H1 (cell line): ENCODE measurements around the gene TP53I11. TPM values are rescaled to one million over a fixed set of nuclear protein-coding genes. Genes with fewer than 3 reads are reported as not detected.

Experiments
- CTCF ChIA-PET: fragments of 300-600 bp; sonication (Branson Sonifier 250); formaldehyde crosslinking; loops from one replicate; lab custom pipeline; 2021; ENCODE audit not compliant: partially characterized antibody; lab: Charles Lee
- POLR2A ChIA-PET: fragments of 300-600 bp; sonication (Branson Sonifier 250); formaldehyde crosslinking; loops from one replicate; lab custom pipeline; 2021; ENCODE audit warnings: inconsistent platforms; ENCODE audit not compliant: partially characterized antibody; lab: Charles Lee
- DNase-seq, 2 experiments: peaks; one replicate each; pipeline versions ENCODE4 v3.0.0 to v3.0.0-alpha.2; 2010 to 2022; ENCODE audit warnings: low spot score in 2 of 2, low read depth in 1 of 2, mixed read lengths in 1 of 2
- FAIRE-seq: peaks from 2 replicates; lab custom pipeline; 2011; peaks lifted over from hg19 to GRCh38; lab: Jason Lieb, UNC
- H2AFZ ChIP-seq: 2 replicates; pipeline ENCODE4 v1.8.1; 2012; ENCODE audit warnings: low read length, inconsistent platforms
- H2AK5ac ChIP-seq: 2 replicates; pipeline ENCODE4 v1.6.1; 2013; ENCODE audit warnings: low read depth, low read length
- H2BK120ac ChIP-seq: replicated peaks from 2 replicates; pipeline ENCODE3; 2013; ENCODE audit warnings: low read depth, low read length, inconsistent platforms
- H2BK12ac ChIP-seq: 2 replicates; pipeline ENCODE4 v1.6.1; 2013; ENCODE audit warnings: low read depth, low read length
- H2BK15ac ChIP-seq: 2 replicates; pipeline ENCODE4 v1.6.1; 2013; ENCODE audit warnings: low read length
- H2BK20ac ChIP-seq: 2 replicates; pipeline ENCODE4 v1.6.1; 2013; ENCODE audit warnings: low read length
- H2BK5ac ChIP-seq: 2 replicates; pipeline ENCODE4 v1.6.1; 2013; ENCODE audit warnings: low read depth, low read length
- H3K14ac ChIP-seq: 2 replicates; pipeline ENCODE4 v1.6.1; 2013; ENCODE audit warnings: inconsistent platforms; ENCODE audit not compliant: insufficient read length
- H3K18ac ChIP-seq: 2 replicates; pipeline ENCODE4 v1.6.1; 2013; ENCODE audit warnings: low read length; ENCODE audit errors: extremely low read depth
- H3K23ac ChIP-seq: 2 replicates; pipeline ENCODE4 v1.6.1; 2013; ENCODE audit warnings: inconsistent platforms; ENCODE audit not compliant: insufficient read length
- H3K23me2 ChIP-seq: 2 replicates; pipeline ENCODE4 v1.6.1; 2013; ENCODE audit warnings: low read depth, low read length
- H3K27ac ChIP-seq: 2 replicates; pipeline ENCODE4 v1.6.1; 2011; ENCODE audit warnings: low read depth, low read length, inconsistent platforms
- H3K27me3 ChIP-seq, 4 experiments: replicated peaks in 1 of 4; 1 replicate in 1 of 4; 2 replicates in 3 of 4; pipeline versions ENCODE4 v1.6.1 to v1.8.1; 2011 to 2013; ENCODE audit warnings: low read length in 3 of 4, mild to moderate bottlenecking in 3 of 4, inconsistent platforms in 2 of 4, mixed read lengths in 2 of 4, moderate library complexity in 1 of 4; ENCODE audit not compliant: control insufficient read depth in 3 of 4, insufficient read depth in 3 of 4; ENCODE audit errors: extremely low read depth in 1 of 4
- H3K36me3 ChIP-seq, 4 experiments: 2 replicates each; pipeline versions ENCODE4 v1.6.1 to v1.8.1; 2011 to 2013; ENCODE audit warnings: mild to moderate bottlenecking in 4 of 4, low read length in 3 of 4, moderate library complexity in 2 of 4, control low read depth in 1 of 4, inconsistent platforms in 1 of 4; ENCODE audit not compliant: insufficient read depth in 4 of 4, control insufficient read depth in 2 of 4
- H3K4ac ChIP-seq: replicated peaks from 2 replicates; pipeline ENCODE3; 2013; ENCODE audit warnings: low read length, low read depth, mixed read lengths, inconsistent platforms; ENCODE audit not compliant: insufficient read length
- H3K4me1 ChIP-seq, 4 experiments: replicated peaks in 1 of 4; 1 replicate in 1 of 4; 2 replicates in 3 of 4; pipeline versions ENCODE4 v1.6.1 to v1.8.1; 2011 to 2013; ENCODE audit warnings: low read length in 3 of 4, inconsistent platforms in 2 of 4, mixed read lengths in 1 of 4; ENCODE audit not compliant: insufficient read depth in 4 of 4, control insufficient read depth in 3 of 4
- H3K4me2 ChIP-seq, 2 experiments: 2 replicates each; pipeline versions ENCODE4 v1.6.1 to v1.8.1; 2011 to 2013; ENCODE audit warnings: low read depth in 2 of 2, low read length in 2 of 2, control low read depth in 1 of 2, inconsistent platforms in 1 of 2, mild to moderate bottlenecking in 1 of 2; ENCODE audit not compliant: insufficient read depth in 1 of 2
- H3K4me3 ChIP-seq, 4 experiments: fragments of 200-600, 300-600 bp in 1 of 4; sonication (generic), shearing (Covaris generic), sonication (Bioruptor Twin) in 1 of 4; 2 replicates each; pipeline versions ENCODE4 v1.5.1 to v1.8.1; 2011 to 2016; ENCODE audit warnings: low read length in 4 of 4, low read depth in 3 of 4, control low read depth in 2 of 4, inconsistent platforms in 2 of 4, mild to moderate bottlenecking in 2 of 4, mixed read lengths in 1 of 4, moderate library complexity in 1 of 4; ENCODE audit not compliant: insufficient read depth in 2 of 4; ENCODE audit errors: extremely low read depth in 1 of 4
- H3K56ac ChIP-seq: replicated peaks from 2 replicates; pipeline ENCODE3; 2013; ENCODE audit warnings: low read depth, mild to moderate bottlenecking, mixed read lengths, low read length, inconsistent platforms; ENCODE audit not compliant: insufficient read length
- H3K79me1 ChIP-seq: 2 replicates; pipeline ENCODE4 v1.6.1; 2013; ENCODE audit warnings: low read depth, low read length, control low read depth
- H3K79me2 ChIP-seq, 2 experiments: 2 replicates each; pipeline versions ENCODE4 v1.6.1 to v1.8.1; 2012 to 2013; ENCODE audit warnings: low read length in 2 of 2, mild to moderate bottlenecking in 2 of 2, inconsistent platforms in 1 of 2; ENCODE audit not compliant: insufficient read depth in 2 of 2, control insufficient read depth in 1 of 2
- H3K9ac ChIP-seq, 4 experiments: replicated peaks in 1 of 4; 1 replicate in 1 of 4; 2 replicates in 3 of 4; pipeline versions ENCODE4 v1.6.1 to v1.8.1; 2011 to 2013; ENCODE audit warnings: low read depth in 3 of 4, low read length in 3 of 4, control low read depth in 2 of 4, mild to moderate bottlenecking in 2 of 4, moderate library complexity in 2 of 4, inconsistent platforms in 1 of 4; ENCODE audit errors: extremely low read depth in 1 of 4
- H3K9me3 ChIP-seq, 2 experiments: 2 replicates each; pipeline versions ENCODE4 v1.6.1 to v1.8.1; 2012 to 2013; ENCODE audit warnings: mild to moderate bottlenecking in 2 of 2, moderate library complexity in 2 of 2, control low read depth in 1 of 2, inconsistent platforms in 1 of 2, low read depth in 1 of 2, low read length in 1 of 2, mixed read lengths in 1 of 2; ENCODE audit not compliant: insufficient read depth in 2 of 2
- H4K20me1 ChIP-seq, 2 experiments: replicated peaks in 1 of 2; 2 replicates each; pipeline versions ENCODE3 to v1.8.1; 2011 to 2013; ENCODE audit warnings: inconsistent platforms in 2 of 2, low read length in 2 of 2, mild to moderate bottlenecking in 1 of 2; ENCODE audit not compliant: insufficient read depth in 2 of 2, control insufficient read depth in 1 of 2
- H4K5ac ChIP-seq: 2 replicates; pipeline ENCODE4 v1.6.1; 2013; ENCODE audit warnings: low read length, low read depth, mixed read lengths, inconsistent platforms; ENCODE audit not compliant: insufficient read length
- H4K8ac ChIP-seq: 2 replicates; pipeline ENCODE4 v1.8.0; 2013; ENCODE audit warnings: mild to moderate bottlenecking, moderate library complexity, low read length, inconsistent platforms; ENCODE audit not compliant: insufficient read depth; ENCODE audit errors: extremely low read depth
- H4K91ac ChIP-seq: replicated peaks from 2 replicates; pipeline ENCODE3; 2013; ENCODE audit warnings: low read length, mixed read lengths, inconsistent platforms; ENCODE audit not compliant: insufficient read length
- ASH2L ChIP-seq: fragments of 200-600, 300-600 bp; sonication (generic); IDR thresholded peaks from one replicate; pipeline ENCODE4 v1.7.1; 2017; ENCODE audit warnings: low read length
- ATF2 ChIP-seq: IDR thresholded peaks from 2 replicates; pipeline ENCODE4 v1.6.1; 2012; ENCODE audit warnings: low read length, inconsistent platforms
- CBX5 ChIP-seq: fragments of 300-800, 300-1000 bp; sonication (generic); IDR thresholded peaks from 2 replicates; pipeline ENCODE4 v1.7.1; 2016; ENCODE audit warnings: antibody characterized with exemption, low read length, low read depth
- EZH2 ChIP-seq: fragments of 200-600 bp; sonication (generic); IDR thresholded peaks from 2 replicates; pipeline ENCODE4 v1.7.1; 2012; ENCODE audit warnings: low read depth, mild to moderate bottlenecking, moderate library complexity, low read length, inconsistent platforms; ENCODE audit not compliant: severe bottlenecking
- HDAC2 ChIP-seq, 2 experiments: fragments of 300-600 bp in 1 of 2; sonication (generic) in 1 of 2; IDR thresholded peaks; 2 replicates each; pipeline ENCODE4 v1.6.1; 2011 to 2012; ENCODE audit warnings: low read depth in 2 of 2, low read length in 2 of 2, mild to moderate bottlenecking in 2 of 2, moderate library complexity in 2 of 2, borderline replicate concordance in 1 of 2, inconsistent platforms in 1 of 2
- PHF8 ChIP-seq: fragments of 200-600 bp; sonication (generic); conservative IDR thresholded peaks from 2 replicates; pipeline ENCODE4 v1.7.1; 2012; ENCODE audit warnings: low read depth, mild to moderate bottlenecking, inconsistent platforms, low read length, moderate library complexity
- SIN3A ChIP-seq, 2 experiments: IDR thresholded peaks in 1 of 2; conservative IDR thresholded peaks in 1 of 2; 2 replicates each; pipeline ENCODE4 v1.6.1; 2011 to 2012; ENCODE audit warnings: low read length in 2 of 2, improper control_type of control experiment in 1 of 2, low read depth in 1 of 2, mild to moderate bottlenecking in 1 of 2
- TAF7 ChIP-seq: optimal IDR thresholded peaks from 2 replicates; pipeline ENCODE3; 2011; ENCODE audit warnings: low read depth, mild to moderate bottlenecking, inconsistent platforms, low read length, moderate library complexity, borderline replicate concordance
- ZNF274 ChIP-seq: IDR thresholded peaks from 2 replicates; pipeline ENCODE4 v1.7.0; 2012; ENCODE audit warnings: low read length, borderline replicate concordance; ENCODE audit errors: extremely low read depth
- whole genome bisulfite sequencing, 2 experiments: shearing (Covaris generic) in 1 of 2; methylation state at CpG; one replicate each; pipeline versions ENCODE4 v1.1.6 to v1.1.7; 2013 to 2015; ENCODE audit warnings: low lambda C conversion rate in 2 of 2, mixed read lengths in 2 of 2, inconsistent platforms in 1 of 2, low coverage in 1 of 2, missing lambda C conversion rate in 1 of 2; ENCODE audit not compliant: insufficient replicate concordance in 2 of 2, insufficient coverage in 1 of 2, insufficient read length in 1 of 2; ENCODE audit errors: extremely low coverage in 1 of 2, missing lambda C conversion rate in 1 of 2; 5-methylcytosine and 5-hydroxymethylcytosine counted together
- polyA plus RNA-seq, 7 experiments: library from polyadenylated mRNA; depleted of rRNA in 3 of 7; stranded (reverse) in 5 of 7; unstranded in 2 of 7; fragments of >200 nt in 5 of 7; fragments of 200-250 nt in 2 of 7; gene quantifications; 1 replicate in 5 of 7; 2 replicates in 1 of 7; 4 replicates in 1 of 7; pipeline versions ENCODE4 v1.2.1 to v1.2.3, GENCODE V29; 2011 to 2013; ENCODE audit warnings: missing spikeins in 2 of 7, mixed read lengths in 2 of 7
- total RNA-seq: library from RNA; stranded (reverse); fragmentation: NEBNext Ultra II Directional; extraction: Animal tissue kit (Norgen Biotek cat#: 25700); gene quantifications from 2 replicates; pipeline ENCODE4 v1.2.1, GENCODE V29; 2021
- TF ChIP-seq, protein P1 (sequence below): IDR thresholded peaks from 2 replicates; pipeline ENCODE4 v1.6.1; 2011; ENCODE audit warnings: low read depth, mild to moderate bottlenecking, low read length; ENCODE audit not compliant: insufficient read depth

The TP53I11 gene
- total and polyA plus RNA-seq, 2 of the 8 experiments (the other 6 are each of a cell fraction or from before 2014, with no cell fraction given) = 34.0 to 46.3 TPM

GRCh38 chr11:44926036-44926435 lies 24.6 kb downstream of the TP53I11 start:
- 92% methylated on average over 8 of the region's 8 CpGs; no CpG with 5 or more reads in 1 of the 2 experiments for WGBS, 2 experiments
- H3K9me3 ChIP-seq = no peaks in the 10 kb centered on the region
- H3K14ac ChIP-seq = no peak overlapping the region
- no peaks in the 10 kb centered on the region for H3K27me3 ChIP-seq
- no peak overlapping the region for H2BK12ac ChIP-seq
- CTCF ChIA-PET = interaction anchor here (0.6 to 24.5 kb wide), 24 partner anchors 12 to 640 kb away, joined by 3 to 1347 read pairs (median 6); no protein-coding TSS in a partner anchor
- H3K9ac ChIP-seq = no peak overlapping the region
- no peak overlapping the region for H2AK5ac ChIP-seq
- no peaks in the 10 kb centered on the region for H3K79me1 ChIP-seq
- H4K8ac ChIP-seq = no peak overlapping the region
- no peaks in the 10 kb centered on the region for H4K20me1 ChIP-seq
- no peak overlapping the region for H3K4me3 ChIP-seq
- no peak overlapping the region for H4K5ac ChIP-seq
- no peak overlapping the region for H3K4me2 ChIP-seq
- H3K27ac ChIP-seq = no peak overlapping the region
- no peak overlapping the region for H2AFZ ChIP-seq
- H2BK5ac ChIP-seq = no peak overlapping the region
- H3K79me2 ChIP-seq = no peaks in the 10 kb centered on the region
- H4K91ac ChIP-seq = no peak overlapping the region
- no peak overlapping the region for H3K18ac ChIP-seq
- FAIRE-seq (no peak), DNase-seq (no peak)
- no peak overlapping the region for H2BK120ac ChIP-seq
- H3K56ac ChIP-seq = no peak overlapping the region
- no peak overlapping the region for H2BK20ac ChIP-seq
- no peaks in the 10 kb centered on the region for H3K23me2 ChIP-seq
- POLR2A ChIA-PET = interaction anchor here (0.9 to 3.7 kb wide), 3 partner anchors 14 to 24 kb away, joined by 3 to 15 read pairs (median 7); no protein-coding TSS in a partner anchor
- H3K23ac ChIP-seq = no peak overlapping the region
- H2BK15ac ChIP-seq = no peak overlapping the region
- no peaks in the 10 kb centered on the region for H3K36me3 ChIP-seq
- H3K4ac ChIP-seq = no peak overlapping the region
- peaks cover 0 to 12% (median 10%) of the 10 kb centered on the region in 4 experiments; a peak in 6 of 7 replicates for H3K4me1 ChIP-seq
- no peak for TF ChIP-seq CBX5
- no peak for TF ChIP-seq HDAC2 (IDR thresholded peaks at IDR 0.05; ENCODE audit: borderline replicate concordance in 1 of 2, low read depth in 2 of 2, low read length in 2 of 2)
- TF ChIP-seq PHF8 = no peak
- no peak for TF ChIP-seq TAF7
- no peak for TF ChIP-seq ASH2L
- no peak for TF ChIP-seq ZNF274
- TF ChIP-seq, protein P1, sequence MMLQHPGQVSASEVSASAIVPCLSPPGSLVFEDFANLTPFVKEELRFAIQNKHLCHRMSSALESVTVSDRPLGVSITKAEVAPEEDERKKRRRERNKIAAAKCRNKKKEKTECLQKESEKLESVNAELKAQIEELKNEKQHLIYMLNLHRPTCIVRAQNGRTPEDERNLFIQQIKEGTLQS = no peak
- TF ChIP-seq EZH2 = no peak
- TF ChIP-seq SIN3A (conservative IDR thresholded peaks at IDR 0.05 in 1 of 2, IDR thresholded peaks at IDR 0.05 in 1 of 2; ENCODE audit: low read depth in 1 of 2, low read length in 2 of 2) = no peak
- no peak for TF ChIP-seq ATF2
